Stimulated activated CD4-positive, alpha-beta T cell treated with anti-CD3 and anti-CD28 coated beads, Interleukin-4, amount 100 ng/mL, for 4 hours (primary cell): ENCODE data around the gene FGD6.

Experiments used
- DNase-seq, 2 experiments: peaks; one replicate each; pipeline ENCODE4 v3.0.0-alpha.2; 2020

The FGD6 gene

DNA sequence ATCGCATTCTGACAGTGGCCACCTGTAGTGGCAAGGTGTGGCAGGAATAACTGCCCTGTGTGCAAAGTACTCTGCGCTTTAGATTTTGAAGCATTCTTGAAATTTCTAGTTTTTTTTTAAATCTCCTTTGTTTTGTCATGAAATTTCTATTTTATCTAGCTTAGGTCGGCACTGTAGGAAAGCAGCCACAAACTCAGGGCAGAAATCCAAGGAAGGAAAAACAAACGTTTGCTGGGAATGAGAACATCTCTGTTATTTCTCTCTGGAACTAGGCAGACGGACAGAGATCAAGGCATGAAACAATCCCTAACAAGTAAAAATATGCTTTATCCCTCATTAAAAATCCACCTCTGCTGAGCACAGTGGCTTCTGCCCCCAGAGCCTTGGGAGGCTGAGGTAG, 142.5 kb downstream of the FGD6 start:
- DNase-seq = no peak

DNA sequence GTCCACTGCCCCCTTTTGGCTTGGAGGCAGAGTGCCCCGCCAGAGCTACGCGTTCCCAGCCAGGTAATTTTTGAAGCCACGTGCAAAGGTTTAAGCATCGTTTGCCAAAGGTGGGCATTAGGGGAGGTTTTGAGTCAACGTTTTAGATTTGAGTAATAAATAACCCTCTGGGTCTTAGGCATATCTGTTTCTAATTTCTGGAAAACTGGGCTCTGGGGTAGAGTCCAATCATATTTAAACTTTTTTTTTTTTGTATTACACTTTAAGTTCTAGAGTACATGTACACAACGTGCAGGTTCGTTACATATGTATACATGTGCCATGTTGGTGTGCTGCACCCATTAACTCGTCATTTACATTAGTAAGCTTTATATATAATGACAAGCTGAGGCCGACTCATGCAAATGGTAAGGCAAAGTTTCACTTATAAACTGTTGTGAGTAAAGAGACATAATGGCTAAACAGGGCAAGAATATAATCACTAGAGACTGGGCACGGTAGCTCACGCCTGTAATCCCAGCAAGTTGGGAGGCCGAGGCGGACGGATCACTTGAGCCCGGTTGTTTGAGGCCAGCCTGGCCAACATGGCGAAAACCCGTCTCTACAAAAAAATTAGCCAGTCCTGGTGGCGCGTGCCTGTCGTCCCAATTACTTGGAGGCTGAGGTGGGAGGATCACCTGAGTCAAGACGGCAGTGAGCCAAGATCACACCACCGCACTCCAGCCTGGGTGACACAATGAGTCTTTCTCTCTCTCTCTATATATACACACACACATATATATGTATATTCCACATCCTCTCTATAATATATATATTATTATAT, 143.4 kb downstream of the FGD6 start:
- no peak for DNase-seq

DNA sequence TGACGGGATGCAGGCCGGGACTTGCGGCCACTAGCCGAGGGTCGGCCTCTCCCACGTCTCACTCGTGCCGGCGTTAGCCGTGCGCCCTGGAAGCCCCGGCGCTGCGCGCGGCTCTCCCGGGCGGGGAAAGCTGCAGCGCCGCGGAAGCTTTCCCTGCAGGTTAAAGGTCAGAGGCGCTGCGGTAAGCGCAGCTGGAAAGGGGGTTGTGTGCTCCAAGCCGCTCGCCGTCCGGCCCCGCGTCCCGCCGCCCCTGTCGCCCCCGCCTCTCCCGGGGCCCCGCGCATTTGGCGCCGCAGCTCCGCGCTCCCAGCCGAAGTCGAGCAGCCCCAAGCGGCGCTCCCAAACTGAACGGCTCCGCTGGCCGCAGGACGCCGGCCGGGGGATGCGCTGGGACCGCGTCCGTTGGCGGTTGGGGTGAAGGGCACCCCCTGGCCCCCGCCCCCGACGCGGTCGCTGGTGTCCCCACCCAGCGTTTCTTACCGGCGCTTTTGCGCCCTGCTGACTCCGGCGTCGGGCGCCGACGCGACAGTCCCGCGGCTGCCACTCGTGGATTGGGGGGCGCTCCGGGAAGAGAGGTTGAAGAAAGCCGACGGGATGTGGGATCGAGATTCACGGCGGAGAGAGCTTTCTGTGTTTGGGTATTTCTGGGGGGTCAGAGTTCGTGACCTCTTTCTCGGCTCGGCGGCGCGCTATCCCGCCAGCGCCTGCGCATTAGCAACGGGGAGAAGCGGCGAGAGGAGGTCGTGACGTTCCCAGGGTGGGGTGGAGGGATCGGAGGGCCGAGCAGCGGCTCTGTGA, 144.2 kb downstream of the FGD6 start, which contains the start of gene NR2C1:
NR2C1 (minus strand) TSS at position 719 of the 798 bp plus-strand sequence. CDS start 6,234 bp downstream, outside the sequence.
- peak; percentile 85 to 94 for DNase-seq

DNA sequence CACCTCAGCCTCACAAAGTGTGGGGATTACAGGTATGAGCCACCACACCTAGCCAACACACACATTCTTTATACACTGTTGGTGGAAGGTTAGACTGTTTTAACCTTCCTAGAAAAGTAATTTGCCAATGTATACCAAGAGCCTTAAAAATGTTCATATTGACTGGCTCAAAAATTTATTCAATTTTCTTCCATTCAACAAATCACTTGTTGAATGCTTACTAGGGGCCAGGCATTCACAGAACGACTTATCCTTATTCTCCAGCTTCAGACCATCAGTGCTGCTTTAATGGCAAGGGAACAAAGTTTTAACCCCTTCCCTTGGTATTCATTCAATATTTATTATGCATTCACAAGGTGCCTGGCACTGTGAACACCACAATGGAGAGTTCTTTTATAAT, 146.9 kb downstream of the FGD6 start:
- DNase-seq = no peak

DNA sequence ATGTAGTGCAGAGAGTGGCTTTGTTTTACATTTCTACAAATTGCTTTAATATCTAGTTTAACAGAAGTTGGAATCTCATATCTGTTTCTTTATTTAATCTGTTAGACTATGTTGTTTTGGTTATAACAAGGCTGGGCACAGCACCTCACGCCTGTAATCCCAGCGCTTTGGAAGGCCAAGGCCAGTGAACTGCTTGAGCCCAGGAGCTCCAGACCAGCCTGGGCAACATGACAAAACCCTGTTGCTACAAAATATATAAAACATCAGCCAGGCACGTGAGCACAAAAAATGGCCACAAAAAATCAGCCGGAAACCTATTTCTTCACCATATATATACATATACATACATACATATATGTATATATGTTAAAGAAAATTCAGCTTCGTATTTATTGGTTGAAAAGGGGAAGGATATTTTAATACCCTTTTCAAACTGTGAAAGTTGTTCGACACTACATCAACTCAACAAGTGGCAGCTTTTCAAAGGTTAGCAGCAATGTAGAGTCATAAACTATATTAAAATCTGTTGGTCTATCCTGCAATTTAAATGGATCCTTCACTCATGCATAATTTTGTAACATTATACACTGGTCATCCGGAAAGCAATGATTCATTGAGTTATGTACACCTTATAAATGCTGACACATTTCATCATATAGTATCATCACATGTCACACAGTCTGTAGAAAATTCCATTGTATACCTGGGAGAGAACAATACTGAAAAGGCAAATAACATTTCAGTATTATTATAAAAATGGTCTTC, 151.0 kb downstream of the FGD6 start:
- DNase-seq = no peak

DNA sequence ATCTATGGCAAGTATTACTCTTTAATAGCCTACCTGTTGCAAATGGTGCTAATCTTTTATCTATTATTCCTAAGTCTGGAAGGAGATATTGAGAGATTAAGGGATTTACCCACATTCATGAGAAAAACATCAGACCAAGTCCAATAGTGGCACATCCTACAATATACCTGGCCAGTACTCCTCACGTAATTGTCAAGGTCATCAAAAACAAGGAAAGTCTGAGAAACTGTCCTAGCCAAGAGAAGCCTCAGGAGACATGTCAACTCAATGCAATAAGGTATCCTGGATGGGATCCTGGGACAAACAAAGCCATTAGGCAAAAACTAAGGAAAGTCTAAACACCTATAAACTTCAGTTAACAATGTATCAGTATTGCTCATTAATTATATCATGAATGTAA, 156.3 kb downstream of the FGD6 start:
- no peak for DNase-seq

DNA sequence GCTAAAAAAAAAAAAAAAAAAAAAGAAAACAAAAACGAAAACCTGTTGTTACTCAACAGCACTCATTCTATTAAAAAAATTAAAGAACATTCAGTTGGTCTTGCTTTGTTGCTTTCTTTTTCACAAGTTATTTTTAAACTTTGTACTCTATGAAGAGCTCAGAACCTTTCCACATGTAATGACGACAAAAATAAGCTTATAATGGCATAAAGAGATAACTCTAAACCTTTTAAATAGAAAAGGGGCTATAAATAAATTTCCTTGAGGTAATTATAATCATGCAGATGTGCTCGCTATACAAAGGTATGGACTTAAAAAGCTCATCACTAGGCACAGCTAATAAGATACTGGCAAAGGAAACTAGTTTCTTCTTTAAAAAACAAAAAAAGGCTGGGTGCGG, 157.3 kb downstream of the FGD6 start:
- DNase-seq = no peak

DNA sequence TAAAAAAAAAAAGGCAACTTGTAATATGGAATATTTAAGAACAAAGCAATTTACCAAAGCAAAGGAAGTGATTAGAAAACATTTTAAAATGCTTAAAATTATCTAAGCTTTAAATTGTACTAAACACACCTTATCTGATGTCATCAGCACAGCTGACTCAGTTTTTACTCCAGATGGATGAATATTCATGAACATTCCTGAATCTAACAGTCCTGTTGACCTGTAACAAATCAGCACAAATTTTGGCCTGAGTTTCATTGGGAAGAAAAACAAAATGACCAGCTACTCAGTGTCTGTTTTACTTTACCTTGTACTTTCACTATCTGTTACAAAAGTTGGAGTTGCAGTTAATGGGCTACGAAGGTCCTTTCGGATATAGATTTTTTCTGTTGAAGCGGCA, 159.8 kb downstream of the FGD6 start:
- DNase-seq = no peak

DNA sequence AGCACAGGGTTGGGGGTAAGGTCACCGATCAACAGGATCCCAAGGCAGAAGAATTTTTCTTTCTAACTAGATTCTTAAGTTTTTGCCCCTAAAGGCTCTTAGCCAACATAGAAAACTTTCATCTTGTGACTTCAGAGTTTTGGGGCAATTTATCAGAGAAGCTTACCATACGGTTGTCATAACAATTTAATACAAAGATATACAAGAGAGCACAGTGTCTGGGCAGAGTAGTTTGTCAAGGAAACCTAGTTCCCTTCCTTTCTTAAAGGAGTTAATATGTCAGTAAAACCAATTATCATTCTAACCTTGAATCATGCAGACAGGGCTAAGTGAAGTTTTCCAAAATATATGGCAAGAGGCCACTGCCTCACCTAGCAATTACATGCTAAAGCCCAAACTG, 162.2 kb downstream of the FGD6 start:
- no peak for DNase-seq

DNA sequence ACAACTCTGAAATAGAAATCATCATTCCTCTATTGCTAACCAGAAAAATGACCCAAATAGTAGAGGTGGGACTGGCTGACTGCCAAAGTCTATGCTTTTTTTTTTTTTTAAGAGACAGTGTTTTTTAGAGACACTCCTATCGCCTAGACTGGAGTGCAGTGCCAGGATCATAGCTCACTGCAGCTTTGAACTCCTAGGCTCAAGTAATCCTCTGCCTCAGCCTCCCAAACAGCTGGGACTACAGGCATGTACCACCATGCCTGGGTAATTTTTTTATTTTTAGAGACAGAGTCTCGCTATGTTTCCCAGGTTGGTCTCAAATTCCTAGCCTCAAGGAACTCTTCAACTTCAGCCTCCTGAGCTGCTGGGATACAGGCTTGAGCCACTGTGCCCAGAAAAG, 163.1 kb downstream of the FGD6 start:
- DNase-seq = no peak

DNA sequence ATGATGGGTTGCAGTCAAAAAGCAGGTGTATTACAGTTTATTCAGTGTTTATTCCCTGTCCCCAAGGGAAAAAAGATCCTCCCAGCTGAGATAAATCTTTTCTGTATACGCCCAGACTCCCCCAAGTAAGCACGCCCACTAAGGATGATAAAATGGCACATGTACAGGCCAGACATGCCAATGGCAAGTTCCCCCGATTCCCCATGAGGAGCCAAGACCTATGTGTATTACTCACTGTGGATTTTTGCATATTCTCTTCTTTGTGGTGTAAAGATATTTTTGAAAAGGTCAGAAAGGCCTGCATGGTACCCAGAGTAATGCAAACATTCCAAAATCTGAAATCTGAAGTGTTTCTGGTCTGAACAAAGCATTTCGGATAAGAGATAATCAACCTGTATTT, 166.0 kb downstream of the FGD6 start:
- no peak for DNase-seq

DNA sequence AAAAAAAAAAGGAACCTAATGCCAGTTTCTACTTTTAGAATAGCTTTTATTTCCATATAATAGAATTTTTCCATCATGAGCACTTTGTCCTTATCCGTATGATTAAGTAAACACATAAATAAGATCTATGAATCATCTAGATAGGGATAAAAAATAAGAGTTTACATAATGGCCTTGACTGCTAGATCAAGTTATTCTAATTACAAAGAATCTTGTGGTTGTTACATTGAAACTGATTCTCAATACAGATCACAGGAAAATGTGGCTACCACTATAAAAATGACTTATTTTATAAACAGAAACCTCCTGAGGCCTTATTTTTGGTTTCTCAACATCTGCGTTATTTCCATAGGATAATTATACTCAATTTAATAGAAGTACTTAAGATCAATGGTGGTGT, 179.4 kb downstream of the FGD6 start:
- DNase-seq = no peak

DNA sequence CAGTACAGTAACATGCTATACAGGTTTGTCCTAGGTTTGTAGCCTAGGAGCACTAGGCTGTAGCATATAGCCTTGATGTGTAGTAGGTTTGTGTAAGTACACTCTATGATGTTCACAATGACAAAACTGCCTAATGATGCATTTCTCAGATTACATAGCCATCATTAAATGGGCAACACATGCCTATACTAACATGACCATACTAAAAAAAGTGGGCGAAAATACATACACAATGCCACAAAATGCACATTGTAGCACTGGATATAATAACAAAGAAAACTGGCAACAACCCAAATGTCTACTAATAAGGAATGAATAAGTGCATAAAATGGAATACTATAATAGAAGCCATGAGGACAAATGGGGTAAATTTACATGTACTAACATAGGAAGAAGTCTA, 182.5 kb downstream of the FGD6 start:
- DNase-seq = no peak
